Neuronal stem cell (in vitro differentiated cells): ENCODE measurements around the gene PI4KA.
"Not testable (repeated sequence)": the region's sequence is repeated elsewhere in the genome, so short reads cannot be mapped to it uniquely, and the experiment has no call there.

Experiments
- DNase-seq: peaks from one replicate; pipeline ENCODE4 v3.0.0-alpha.2; 2013; ENCODE audit warnings: low spot score
- H2AFZ ChIP-seq: one replicate; pipeline ENCODE4 v1.6.1; 2013; ENCODE audit warnings: mild to moderate bottlenecking, low read length, inconsistent platforms
- H2AK5ac ChIP-seq: 2 replicates; pipeline ENCODE4 v1.6.1; 2013; ENCODE audit warnings: low read depth, mild to moderate bottlenecking, inconsistent platforms, low read length, moderate library complexity, mixed read lengths
- H2BK120ac ChIP-seq: 2 replicates; pipeline ENCODE4 v1.6.1; 2013; ENCODE audit warnings: low read depth, mild to moderate bottlenecking, inconsistent platforms, low read length, moderate library complexity, mixed read lengths
- H2BK12ac ChIP-seq: one replicate; pipeline ENCODE4 v1.6.1; 2013; ENCODE audit warnings: low read length, inconsistent platforms
- H2BK15ac ChIP-seq: 2 replicates; pipeline ENCODE4 v1.6.1; 2013; ENCODE audit warnings: mild to moderate bottlenecking, low read length, inconsistent platforms, mixed read lengths
- H2BK5ac ChIP-seq: one replicate; pipeline ENCODE4 v1.6.1; 2013; ENCODE audit warnings: inconsistent platforms, mild to moderate bottlenecking, low read length, moderate library complexity
- H3K14ac ChIP-seq: one replicate; pipeline ENCODE4 v1.6.1; 2013; ENCODE audit warnings: low read length, inconsistent platforms
- H3K18ac ChIP-seq: 2 replicates; pipeline ENCODE4 v1.6.1; 2013; ENCODE audit warnings: low read length, inconsistent platforms
- H3K23ac ChIP-seq: 2 replicates; pipeline ENCODE4 v1.6.1; 2013; ENCODE audit warnings: low read depth, mild to moderate bottlenecking, mixed read lengths, low read length, inconsistent platforms; ENCODE audit not compliant: poor library complexity
- H3K27ac ChIP-seq: replicated peaks from 3 replicates; pipeline ENCODE4 v1.5.1; 2013; ENCODE audit warnings: low read length, inconsistent platforms
- H3K27me3 ChIP-seq, 3 experiments: 2 replicates each; pipeline ENCODE4 v1.6.1; 2013; ENCODE audit warnings: low read length in 3 of 3, mild to moderate bottlenecking in 2 of 3, inconsistent platforms in 1 of 3, low read depth in 1 of 3, mixed read lengths in 1 of 3, moderate library complexity in 1 of 3; ENCODE audit not compliant: control insufficient read depth in 3 of 3, insufficient read depth in 3 of 3
- H3K36me3 ChIP-seq, 2 donors: replicated peaks in 1 of 2; 2 replicates each; pipeline ENCODE4 v1.6.1; 2013; ENCODE audit warnings: low read length in 2 of 2; ENCODE audit not compliant: control insufficient read depth in 2 of 2, insufficient read depth in 2 of 2
- H3K4ac ChIP-seq: 2 replicates; pipeline ENCODE4 v1.6.1; 2013; ENCODE audit warnings: inconsistent platforms, mild to moderate bottlenecking, low read length, moderate library complexity
- H3K4me1 ChIP-seq, 2 donors: 1 replicate in 1 of 2; 2 replicates in 1 of 2; pipeline ENCODE4 v1.6.1; 2013; ENCODE audit warnings: low read length in 2 of 2, low read depth in 1 of 2; ENCODE audit not compliant: control insufficient read depth in 2 of 2, insufficient read depth in 1 of 2
- H3K4me2 ChIP-seq: one replicate; pipeline ENCODE4 v1.6.1; 2013; ENCODE audit warnings: mild to moderate bottlenecking, low read length, inconsistent platforms; ENCODE audit not compliant: insufficient read depth, poor library complexity, severe bottlenecking
- H3K4me3 ChIP-seq, 2 donors: 2 replicates each; pipeline ENCODE4 v1.5.1; 2013; ENCODE audit warnings: low read length in 2 of 2, mild to moderate bottlenecking in 2 of 2, inconsistent platforms in 1 of 2, moderate library complexity in 1 of 2
- H3K79me1 ChIP-seq: one replicate; pipeline ENCODE4 v1.6.1; 2013; ENCODE audit warnings: low read depth, mild to moderate bottlenecking, inconsistent platforms, low read length, moderate library complexity
- H3K9ac ChIP-seq: one replicate; pipeline ENCODE4 v1.6.1; 2013; ENCODE audit warnings: mild to moderate bottlenecking, low read depth, low read length, inconsistent platforms; ENCODE audit not compliant: poor library complexity
- H3K9me3 ChIP-seq, 2 donors: replicated peaks in 1 of 2; 2 replicates each; pipeline versions ENCODE3 to v1.6.1; 2013; ENCODE audit warnings: low read length in 2 of 2, mild to moderate bottlenecking in 2 of 2, inconsistent platforms in 1 of 2, low read depth in 1 of 2, mixed read lengths in 1 of 2, moderate library complexity in 1 of 2; ENCODE audit not compliant: control insufficient read depth in 2 of 2, insufficient read depth in 1 of 2
- H4K8ac ChIP-seq: one replicate; pipeline ENCODE4 v1.6.1; 2013; ENCODE audit warnings: low read depth, mild to moderate bottlenecking, inconsistent platforms, low read length, moderate library complexity
- H4K91ac ChIP-seq: one replicate; pipeline ENCODE4 v1.6.1; 2013; ENCODE audit warnings: low read length, low read depth, mild to moderate bottlenecking, inconsistent platforms; ENCODE audit not compliant: poor library complexity
- WGBS, 2 donors: extraction: QIAGEN DNeasy Blood & Tissue Kit; methylation state at CpG; one replicate each; pipeline ENCODE4 v1.1.7; 2013; ENCODE audit warnings: missing lambda C conversion rate in 2 of 2, mixed read lengths in 1 of 2; ENCODE audit not compliant: insufficient read length in 2 of 2, insufficient replicate concordance in 1 of 2; ENCODE audit errors: extremely low coverage in 2 of 2; 5-methylcytosine and 5-hydroxymethylcytosine counted together

PI4KA gene

DNA sequence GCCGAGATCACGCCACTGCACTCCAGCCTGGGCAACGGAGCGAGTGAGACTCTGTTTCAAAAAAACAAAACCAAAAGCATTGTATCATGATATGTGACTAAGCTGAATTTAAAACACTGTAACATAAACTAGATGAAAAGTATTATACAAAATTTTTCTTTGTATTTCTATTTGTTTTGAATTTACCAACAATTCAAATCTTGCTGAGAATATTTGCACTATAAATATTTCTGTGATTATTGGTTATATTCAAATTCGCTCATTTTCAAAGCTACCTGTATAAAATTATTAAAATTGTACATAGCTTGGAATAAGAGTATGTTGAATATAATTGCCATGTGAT lies 186.6 kb downstream of the PI4KA start:
- Histone ChIP-seq H3K18ac (no peak overlapping the region), H4K8ac (no peak overlapping the region), H3K9ac (no peak overlapping the region), H2BK5ac (no peak overlapping the region), H2BK120ac (no peak overlapping the region), H3K4me2 (no peak overlapping the region), H3K27me3 (peaks cover 0 to 8% (median 0%) of the 10 kb centered on the region in 3 experiments), H3K4me1 (no peaks in the 10 kb centered on the region), H2BK15ac (no peak overlapping the region), H3K4ac (no peak overlapping the region), H3K79me1 (no peaks in the 10 kb centered on the region), H3K9me3 (no peaks in the 10 kb centered on the region), H2AFZ (no peak overlapping the region), H3K23ac (no peak overlapping the region), H3K14ac (no peak overlapping the region), H3K4me3 (no peak overlapping the region), H2AK5ac (no peak overlapping the region), H4K91ac (no peak overlapping the region), H3K27ac (no peak overlapping the region), H3K36me3 (no peaks in the 10 kb centered on the region), H2BK12ac (no peak overlapping the region)
- no CpG with 5 or more reads among the region's 5 CpGs for WGBS, 2 donors
- DNase-seq = no peak

DNA sequence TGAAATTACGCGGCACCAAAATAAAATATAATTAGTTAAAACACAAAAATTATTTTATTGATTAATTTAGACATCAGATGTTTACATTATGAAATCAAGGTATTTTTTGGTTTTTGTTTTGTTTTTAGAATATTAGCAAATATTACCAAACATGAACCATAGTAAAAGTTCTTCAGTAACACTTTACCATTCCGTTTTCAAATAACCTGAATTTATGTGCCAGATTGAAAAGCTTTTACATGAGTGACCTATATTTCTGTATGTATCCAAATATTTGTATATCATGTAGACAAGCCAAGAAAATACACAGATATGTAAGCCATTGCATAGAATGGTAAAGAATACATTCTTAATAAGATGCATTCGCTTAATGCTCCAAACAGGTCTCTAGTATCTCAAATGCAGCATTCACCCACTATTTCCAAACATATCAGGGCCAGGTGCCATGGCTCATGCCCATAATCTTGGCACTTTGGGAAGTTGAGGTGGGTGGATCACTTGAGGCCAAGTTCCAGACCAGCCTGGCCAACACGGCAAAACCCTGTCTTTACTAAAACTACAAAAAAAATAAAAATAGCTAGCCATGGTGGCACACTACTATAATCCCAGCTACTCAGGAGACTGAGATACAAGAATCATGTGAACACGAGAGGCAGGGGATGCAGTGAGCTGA lies 187.1 kb downstream of the PI4KA start:
- no peak overlapping the region for H2AFZ ChIP-seq
- DNase-seq = no peak
- no CpG with 5 or more reads among the region's 6 CpGs for WGBS, 2 donors
- no peak overlapping the region for H2BK12ac ChIP-seq
- no peak overlapping the region for H3K4me2 ChIP-seq
- H3K9me3 ChIP-seq = no peaks in the 10 kb centered on the region
- no peak overlapping the region for H2BK15ac ChIP-seq
- no peak overlapping the region for H2AK5ac ChIP-seq
- no peak overlapping the region for H3K4ac ChIP-seq
- H3K23ac ChIP-seq = no peak overlapping the region
- no peak overlapping the region for H3K18ac ChIP-seq
- no peaks in the 10 kb centered on the region for H3K36me3 ChIP-seq
- no peaks in the 10 kb centered on the region for H3K79me1 ChIP-seq
- H3K14ac ChIP-seq = no peak overlapping the region
- no peak overlapping the region for H4K91ac ChIP-seq
- H4K8ac ChIP-seq = no peak overlapping the region
- H3K27ac ChIP-seq = no peak overlapping the region
- H3K4me3 ChIP-seq = no peak overlapping the region
- no peak overlapping the region for H2BK5ac ChIP-seq
- H3K9ac ChIP-seq = no peak overlapping the region
- H2BK120ac ChIP-seq = no peak overlapping the region
- H3K4me1 ChIP-seq = no peaks in the 10 kb centered on the region
- peaks cover 0 to 8% (median 0%) of the 10 kb centered on the region in 3 experiments for H3K27me3 ChIP-seq

- not testable (repeated sequence) for H3K27me3 ChIP-seq, H2BK5ac ChIP-seq, H2BK12ac ChIP-seq, H3K27ac ChIP-seq, H3K79me1 ChIP-seq, H3K18ac ChIP-seq, H2BK120ac ChIP-seq, H2AK5ac ChIP-seq, H3K4me1 ChIP-seq, H2BK15ac ChIP-seq, H2AFZ ChIP-seq, H3K36me3 ChIP-seq, H4K8ac ChIP-seq, H3K4me3 ChIP-seq, H3K14ac ChIP-seq, H3K9ac ChIP-seq, H4K91ac ChIP-seq, H3K4ac ChIP-seq, H3K4me2 ChIP-seq, DNase-seq, H3K9me3 ChIP-seq
- no CpG with 5 or more reads among the region's 73 CpGs for WGBS, 2 donors
- H3K23ac ChIP-seq = peak overlapping the region; percentile 43
Observed at GRCh38 chr22:20670457-20671261, 188.0 kb downstream of the PI4KA start.

DNA sequence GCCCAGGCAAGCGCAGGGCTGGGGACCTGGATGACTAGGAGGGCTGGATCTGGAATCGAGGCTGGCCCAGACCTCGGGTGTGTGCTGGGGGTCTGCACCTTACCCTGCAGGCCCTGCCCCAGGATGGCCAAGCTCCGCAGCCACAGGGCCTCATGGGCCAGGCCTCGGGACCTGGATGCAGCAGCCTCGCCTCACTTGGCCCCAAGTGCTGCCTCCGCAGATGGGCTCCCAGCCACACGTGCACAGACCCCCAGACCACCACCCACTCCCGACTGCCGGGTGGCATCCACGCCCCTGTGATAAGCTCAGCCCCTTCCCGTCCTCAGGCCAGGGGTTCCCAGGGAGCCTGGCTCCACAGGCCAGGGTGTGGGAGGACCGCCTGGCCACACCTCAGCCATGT lies 188.7 kb downstream of the PI4KA start:
- H3K27ac ChIP-seq, H3K4me1 ChIP-seq, H2BK5ac ChIP-seq, H3K9me3 ChIP-seq, H3K36me3 ChIP-seq, H3K4ac ChIP-seq, H3K4me3 ChIP-seq, H3K27me3 ChIP-seq, DNase-seq, H3K79me1 ChIP-seq, H4K8ac ChIP-seq, H2BK120ac ChIP-seq, H3K9ac ChIP-seq, H2BK15ac ChIP-seq, H2AK5ac ChIP-seq, H4K91ac ChIP-seq, H3K18ac ChIP-seq, H2AFZ ChIP-seq, H3K4me2 ChIP-seq, H2BK12ac ChIP-seq, H3K23ac ChIP-seq: not testable (repeated sequence)
- no CpG with 5 or more reads among the region's 13 CpGs for WGBS, 2 donors
- H3K14ac ChIP-seq = peak overlapping the region; percentile 8
